HuH-7 (cell line): ENCODE results near the gene NAA35.
"Not testable (repeated sequence)": the region's sequence is repeated elsewhere in the genome, so short reads cannot be mapped to it uniquely, and the experiment has no call there.

ENCODE experiments used
- DNase-seq: peaks from one replicate; pipeline ENCODE4 v3.0.0; 2011; ENCODE audit warnings: low spot score

Gene NAA35

DNA sequence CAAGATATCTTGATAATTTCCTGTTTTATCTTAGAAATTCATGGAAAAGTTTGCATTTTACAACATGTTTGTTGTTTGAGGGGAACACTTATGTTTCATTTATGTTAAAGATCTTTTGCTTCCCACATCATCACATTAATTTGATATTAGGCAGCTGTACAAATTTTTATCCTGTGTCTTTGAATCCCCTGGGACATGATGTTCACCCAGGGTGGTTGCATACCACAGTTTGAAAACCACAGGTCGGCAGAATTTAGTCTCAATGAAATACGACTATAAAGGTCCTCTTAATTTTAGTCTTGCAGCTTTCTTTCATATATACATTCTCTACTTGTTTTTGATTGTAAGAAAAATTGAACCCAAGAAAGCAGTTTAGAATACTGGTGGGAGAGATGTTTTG lies 3.7 kb downstream of the NAA35 start:
- no peak for DNase-seq

DNA sequence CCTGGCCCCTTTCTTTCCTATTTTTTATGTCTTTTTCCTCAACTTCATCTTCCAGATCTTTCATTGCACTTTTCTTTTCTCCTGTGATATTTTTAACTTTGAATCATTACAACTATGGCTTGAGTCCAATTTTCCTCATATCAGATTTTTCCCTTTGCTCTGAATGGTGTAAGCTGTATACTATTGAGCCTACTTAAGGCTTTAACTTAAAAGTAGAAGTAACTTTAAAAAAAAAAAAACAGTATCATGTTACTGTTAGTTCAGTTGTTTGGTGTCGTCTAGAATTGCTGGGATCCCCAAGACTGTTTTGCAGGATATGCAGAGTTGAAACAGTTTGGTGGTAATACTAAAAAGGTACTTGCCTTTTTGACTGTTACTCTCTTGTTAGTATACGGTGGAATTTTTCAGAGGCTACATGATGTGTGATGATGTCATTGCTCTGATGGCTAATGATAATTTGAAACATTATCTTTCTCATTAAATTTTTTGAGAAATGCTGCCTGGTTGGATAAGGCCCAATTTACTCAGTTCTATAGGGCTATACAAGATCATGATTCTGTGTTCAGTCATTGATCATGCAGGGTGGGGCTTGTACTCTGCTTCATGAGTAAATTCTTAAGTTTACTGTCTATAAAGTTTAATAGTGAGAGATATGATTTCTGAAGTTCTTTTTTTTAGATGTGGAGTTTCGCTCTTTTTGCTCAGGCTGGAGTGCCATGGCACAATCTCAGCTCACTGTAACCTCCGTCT lies 8.8 kb downstream of the NAA35 start:
- DNase-seq = no peak

DNA sequence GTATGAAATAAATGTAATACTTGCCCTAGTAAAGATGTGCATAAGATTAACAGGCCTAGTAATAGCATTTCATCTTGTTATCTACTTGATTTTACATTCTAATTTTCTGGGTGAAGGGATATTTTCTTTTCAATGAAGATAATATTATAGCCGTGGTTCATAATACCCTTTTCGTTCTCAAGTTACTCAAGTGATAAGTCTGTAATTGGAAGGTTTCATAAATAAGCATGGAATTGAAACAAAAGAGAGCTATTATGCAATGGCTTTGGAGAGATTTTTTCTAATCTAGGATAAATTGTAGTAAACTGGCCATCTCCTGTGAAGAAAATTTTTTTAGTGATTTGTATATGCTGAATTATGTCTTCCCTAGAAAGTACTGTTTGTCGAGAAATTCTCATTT lies 19.0 kb downstream of the NAA35 start:
- no peak for DNase-seq

GRCh38 chr9:85960688-85961093 lies 19.7 kb downstream of the NAA35 start:
- DNase-seq = no peak

- DNase-seq = no peak
These were observed 23.6 kb downstream of the NAA35 start for GRCh38 chr9:85964526-85964925.

- DNase-seq = no peak
These were observed 24.0 kb downstream of the NAA35 start for GRCh38 chr9:85964949-85965348.

GRCh38 chr9:85969727-85970126 lies 28.8 kb downstream of the NAA35 start:
- DNase-seq = no peak

- DNase-seq = no peak
These were observed 30.8 kb downstream of the NAA35 start for GRCh38 chr9:85971731-85972130.

DNA sequence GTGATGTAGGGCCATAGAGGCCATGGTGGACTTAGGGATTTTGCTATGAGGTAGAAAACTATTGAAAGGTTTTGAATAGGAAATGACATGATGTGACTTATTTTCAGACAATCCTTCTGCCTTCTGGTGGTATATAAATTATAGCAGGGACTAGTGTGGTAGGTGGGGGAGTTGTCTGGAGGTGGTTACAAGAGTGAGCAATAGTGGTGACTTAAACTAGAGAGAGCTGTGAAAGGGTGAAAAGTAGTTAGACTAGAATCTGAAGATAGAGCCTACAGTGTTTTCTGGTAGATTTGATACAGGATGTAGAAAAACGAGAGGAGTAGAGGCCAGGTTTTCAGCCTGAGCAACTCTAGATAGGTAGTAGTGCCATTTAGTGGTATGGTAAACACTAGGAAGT lies 32.3 kb downstream of the NAA35 start:
- DNase-seq = no peak

DNA sequence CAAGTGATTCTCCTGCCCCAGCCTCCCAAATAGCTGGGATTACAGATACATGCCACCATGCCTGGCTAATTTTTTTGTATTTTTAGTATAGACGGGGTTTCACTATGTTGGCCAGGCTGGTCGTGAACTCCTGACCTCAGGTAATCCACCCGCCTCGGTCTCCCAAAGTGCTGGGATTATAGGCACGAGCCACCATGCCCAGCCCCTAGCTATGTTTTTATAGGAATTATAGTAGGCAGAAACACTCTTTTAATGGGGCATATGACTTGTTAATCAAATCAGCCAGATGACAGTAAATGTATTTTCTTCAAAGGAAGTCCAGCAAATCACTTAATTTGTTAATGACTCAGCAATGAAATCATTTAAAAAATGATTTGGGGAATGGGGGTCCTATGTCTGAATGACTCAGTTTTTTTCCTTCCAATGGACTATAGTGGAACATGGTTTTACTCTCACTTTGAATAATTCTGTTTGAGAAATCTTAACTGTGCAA lies 33.2 kb downstream of the NAA35 start:
- DNase-seq = not testable (repeated sequence)

- no peak for DNase-seq
These were observed 37.5 kb downstream of the NAA35 start for GRCh38 chr9:85978496-85978895.

- no peak for DNase-seq
These were observed 40.4 kb downstream of the NAA35 start for GRCh38 chr9:85981369-85981768.

DNA sequence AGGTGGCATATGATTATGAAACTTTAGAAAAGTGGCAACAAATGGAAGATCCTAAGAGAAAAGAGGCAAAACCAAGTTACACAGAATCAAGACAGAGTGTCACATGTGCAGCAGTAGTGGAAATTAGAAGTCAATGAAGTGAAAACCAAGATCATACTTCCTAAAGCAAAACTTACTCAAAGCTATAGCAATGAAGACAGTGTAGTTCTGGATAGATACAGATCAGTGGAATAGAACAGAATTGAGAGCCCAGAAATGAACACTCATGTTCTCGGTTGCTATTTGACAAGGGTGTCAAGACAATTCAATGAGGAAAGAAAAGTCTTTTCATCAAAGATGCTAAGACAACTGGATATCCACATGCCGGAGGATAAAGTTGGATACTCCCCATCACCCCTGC lies 43.5 kb downstream of the NAA35 start:
- DNase-seq = no peak

- no peak for DNase-seq
These were observed 46.3 kb downstream of the NAA35 start for GRCh38 chr9:85987236-85987635.

GRCh38 chr9:85994191-85994590 lies 53.2 kb downstream of the NAA35 start:
- DNase-seq = no peak

DNA sequence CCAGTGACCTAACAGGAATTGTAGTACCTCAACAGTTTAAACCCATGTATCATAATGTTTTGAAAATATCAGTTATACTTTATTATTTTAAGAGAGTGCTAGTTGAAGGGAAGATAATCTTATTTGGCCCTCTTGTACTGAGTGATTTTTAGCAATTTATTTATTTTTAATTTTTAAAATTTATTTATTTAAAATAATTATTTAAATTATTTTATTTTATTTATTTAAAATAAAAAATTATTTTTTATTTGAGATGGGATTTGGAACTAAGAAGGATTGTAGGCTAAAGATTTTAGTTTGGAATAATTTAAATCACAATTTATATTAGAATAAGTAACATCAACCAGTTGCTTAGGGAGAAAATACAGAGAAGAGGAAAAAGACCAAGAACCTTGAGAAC lies 54.2 kb downstream of the NAA35 start:
- no peak for DNase-seq

GRCh38 chr9:85995599-85995998 lies 54.7 kb downstream of the NAA35 start:
- no peak for DNase-seq

DNA sequence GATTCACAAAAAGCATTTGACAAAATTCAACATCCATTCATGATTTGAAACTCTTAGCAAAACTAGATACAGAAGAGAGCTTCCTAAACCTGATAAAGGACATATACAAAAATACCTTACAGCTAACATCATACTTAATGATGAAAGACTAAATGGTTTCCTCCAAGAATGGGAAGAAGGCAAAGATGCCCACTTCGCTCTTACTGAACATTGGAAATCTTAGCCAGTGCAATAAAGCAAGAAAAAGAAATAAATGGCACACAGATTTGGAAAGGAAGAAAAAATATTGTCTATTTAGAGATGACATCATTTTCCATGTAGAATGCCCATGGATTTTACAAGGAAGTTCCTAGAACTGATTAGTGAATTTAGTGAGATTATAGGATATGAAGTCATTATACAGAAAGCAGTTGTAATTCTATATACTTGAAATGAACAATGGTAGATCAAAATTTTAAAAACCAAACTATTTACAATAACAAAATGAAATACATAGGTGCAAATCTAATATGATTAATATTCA lies 64.4 kb downstream of the NAA35 start:
- DNase-seq = no peak

- DNase-seq = no peak
These were observed 68.2 kb downstream of the NAA35 start for GRCh38 chr9:86009133-86009532.

DNA sequence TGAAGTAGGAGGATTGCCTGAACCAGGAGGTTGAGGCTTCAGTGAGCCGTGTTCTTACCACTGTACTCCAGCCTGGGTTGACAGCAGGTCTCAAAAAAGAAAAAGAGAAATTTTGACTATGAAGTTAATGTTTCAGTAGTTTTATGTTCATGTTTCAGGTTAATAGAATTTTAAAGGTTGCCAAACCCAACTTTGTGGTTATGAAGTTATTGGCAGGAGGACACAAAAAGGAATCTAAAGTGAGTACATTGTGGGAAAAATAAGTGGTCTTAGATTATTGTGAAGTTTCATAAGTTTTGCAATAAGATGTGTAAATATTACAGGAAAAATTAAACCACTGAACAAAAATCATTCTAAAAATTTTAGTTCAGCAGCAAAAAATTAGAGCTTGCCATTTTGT lies 79.8 kb downstream of the NAA35 start:
- no peak for DNase-seq

DNA sequence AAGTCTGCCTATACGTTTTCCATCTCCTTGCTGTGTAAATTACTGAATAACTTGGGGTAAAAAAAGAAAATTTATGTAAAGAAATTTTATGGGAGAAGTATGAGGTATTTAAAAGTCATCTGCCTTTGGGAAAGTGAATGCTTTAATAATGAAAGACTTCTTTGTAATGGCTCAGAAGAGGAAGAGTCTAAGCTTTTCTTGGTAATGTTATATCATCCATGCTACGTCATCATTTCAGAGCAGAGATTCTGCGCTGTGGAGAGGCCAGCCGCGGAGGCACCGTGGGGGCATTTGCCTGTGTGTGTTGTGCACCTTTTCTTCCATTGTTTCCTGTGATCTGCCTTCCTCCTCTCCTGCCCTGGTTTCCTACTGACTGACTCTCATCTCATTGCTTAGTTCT lies 80.2 kb downstream of the NAA35 start:
- DNase-seq = no peak

DNA sequence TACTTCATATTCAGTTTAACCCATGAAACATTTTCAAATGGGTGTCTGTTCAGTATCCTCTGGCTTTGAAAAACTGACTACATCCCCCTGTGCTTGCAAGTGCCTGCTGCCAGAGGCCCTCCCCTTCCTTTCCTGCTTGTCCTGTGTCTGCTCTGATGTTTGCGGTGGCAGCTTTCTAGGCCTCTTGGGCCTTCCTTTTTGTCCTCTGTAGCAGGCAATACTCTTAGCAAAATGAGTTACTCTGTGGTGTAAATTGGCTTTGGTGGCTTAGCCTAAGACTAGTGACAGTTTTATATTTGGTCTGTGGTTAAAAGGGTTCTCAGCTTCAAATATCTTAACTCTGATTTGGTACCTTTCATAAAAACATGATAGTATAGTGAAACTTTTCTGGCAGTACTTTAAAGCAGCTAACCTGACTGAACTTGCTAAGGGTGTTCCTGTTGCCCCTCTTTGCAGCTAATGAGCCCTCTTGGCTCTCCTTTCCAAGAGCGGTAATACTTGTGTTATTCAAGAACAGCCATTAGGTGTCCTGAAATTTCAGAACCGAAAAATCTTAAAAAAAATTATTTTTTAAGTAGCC lies 81.8 kb downstream of the NAA35 start:
- no peak for DNase-seq

DNA sequence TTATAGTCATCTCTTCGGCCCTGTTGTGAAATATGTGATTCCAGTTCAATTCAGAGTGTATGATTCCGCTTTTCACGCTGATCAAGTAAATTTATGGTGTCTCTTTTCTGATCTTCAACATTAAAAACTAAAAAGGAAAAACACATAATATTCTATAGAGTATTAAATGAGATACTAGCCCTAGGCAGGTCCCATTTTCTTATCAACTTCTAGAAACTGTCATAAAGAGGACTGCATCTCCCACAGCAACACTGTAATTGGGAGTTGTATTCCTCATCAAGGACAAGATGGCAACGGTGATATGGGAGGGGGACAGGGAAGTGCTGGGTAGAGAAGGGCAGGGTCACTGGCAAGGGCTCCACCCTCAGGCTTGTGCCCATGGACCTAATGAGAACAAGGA lies 86.8 kb downstream of the NAA35 start:
- DNase-seq = no peak
